Lung (tissue), 12 donors: Measurements from ENCODE around the gene ZNF526. TPM values are rescaled to one million over a fixed set of nuclear protein-coding genes. Genes with fewer than 3 reads are reported as not detected.
A peak's percentile ranks its signal among the peaks of the same experiment; 100 is the strongest.

Experiments
- ATAC-seq: fragments of 200-7000 bp; cut with Tn5 transposase; one replicate; pipeline ENCODE4 v1.9.1; 2020; ENCODE audit warnings: moderate number of reproducible peaks; ENCODE audit not compliant: insufficient read depth, low FRiP score
- DNase-seq, 3 donors: peaks; one replicate each; pipeline ENCODE4 v3.0.0-alpha.2; 2013 to 2017
- H3K27ac ChIP-seq, 2 donors: one replicate each; pipeline ENCODE4 v1.5.1; 2013; ENCODE audit warnings: mild to moderate bottlenecking in 2 of 2, moderate library complexity in 2 of 2, control low read depth in 1 of 2, inconsistent platforms in 1 of 2, low read depth in 1 of 2, low read length in 1 of 2
- H3K27me3 ChIP-seq, 3 donors: one replicate each; pipeline ENCODE4 v1.5.1; 2013; ENCODE audit warnings: low read length in 2 of 3; ENCODE audit not compliant: control insufficient read depth in 3 of 3, insufficient read depth in 3 of 3
- H3K36me3 ChIP-seq, 4 donors: one replicate each; pipeline ENCODE4 v1.5.1; 2013; ENCODE audit warnings: low read length in 4 of 4, mild to moderate bottlenecking in 1 of 4, moderate library complexity in 1 of 4; ENCODE audit not compliant: control insufficient read depth in 4 of 4, insufficient read depth in 4 of 4
- H3K4me1 ChIP-seq, 5 donors: one replicate each; pipeline ENCODE4 v1.5.1; 2013; ENCODE audit warnings: low read length in 5 of 5, mild to moderate bottlenecking in 2 of 5, moderate library complexity in 1 of 5; ENCODE audit not compliant: control insufficient read depth in 5 of 5, insufficient read depth in 5 of 5
- H3K4me3 ChIP-seq: one replicate; pipeline ENCODE4 v1.5.1; 2013; ENCODE audit warnings: mild to moderate bottlenecking, control low read depth, moderate library complexity
- H3K9ac ChIP-seq, 2 donors: one replicate each; pipeline ENCODE4 v1.5.1; 2013; ENCODE audit warnings: low read length in 2 of 2, control low read depth in 1 of 2; ENCODE audit not compliant: insufficient read depth in 1 of 2
- H3K9me3 ChIP-seq, 4 donors: one replicate each; pipeline ENCODE4 v1.5.1; 2013; ENCODE audit warnings: low read length in 3 of 4, mild to moderate bottlenecking in 1 of 4, moderate library complexity in 1 of 4; ENCODE audit not compliant: control insufficient read depth in 4 of 4, insufficient read depth in 3 of 4
- WGBS, 2 donors: extraction: QIAGEN DNeasy Blood & Tissue Kit; methylation state at CpG; one replicate each; pipeline ENCODE4 v1.1.7; 2013; 5-methylcytosine and 5-hydroxymethylcytosine counted together
- polyA plus RNA-seq, 2 donors: library from polyadenylated mRNA; stranded (reverse); fragments of 200-250 nt; gene quantifications; one replicate each; pipeline ENCODE4 v1.2.1, GENCODE V29; 2013
- total RNA-seq, 2 donors: library from RNA; depleted of rRNA in 1 of 2; stranded (reverse); fragments of >200 nt in 1 of 2; gene quantifications; one replicate each; pipeline ENCODE4 v1.2.1, GENCODE V29; 2014 to 2021
- TF ChIP-seq, protein P1 (sequence below): IDR thresholded peaks from 2 replicates; pipeline ENCODE4 v1.5.1; 2012; ENCODE audit warnings: mild to moderate bottlenecking; ENCODE audit errors: control extremely low read depth, extremely low read depth
- donor health status: control.
- donor health status: control.
- donor health status: Bipolar disorder and iron deficiency.
- donor health status: healthy.
- donor health status: DM: yes; HTN: yes; CAD: no.

ZNF526 gene
- total and polyA plus RNA-seq, 4 donors, result 4.6 to 14.4 (median 5.4) TPM

DNA sequence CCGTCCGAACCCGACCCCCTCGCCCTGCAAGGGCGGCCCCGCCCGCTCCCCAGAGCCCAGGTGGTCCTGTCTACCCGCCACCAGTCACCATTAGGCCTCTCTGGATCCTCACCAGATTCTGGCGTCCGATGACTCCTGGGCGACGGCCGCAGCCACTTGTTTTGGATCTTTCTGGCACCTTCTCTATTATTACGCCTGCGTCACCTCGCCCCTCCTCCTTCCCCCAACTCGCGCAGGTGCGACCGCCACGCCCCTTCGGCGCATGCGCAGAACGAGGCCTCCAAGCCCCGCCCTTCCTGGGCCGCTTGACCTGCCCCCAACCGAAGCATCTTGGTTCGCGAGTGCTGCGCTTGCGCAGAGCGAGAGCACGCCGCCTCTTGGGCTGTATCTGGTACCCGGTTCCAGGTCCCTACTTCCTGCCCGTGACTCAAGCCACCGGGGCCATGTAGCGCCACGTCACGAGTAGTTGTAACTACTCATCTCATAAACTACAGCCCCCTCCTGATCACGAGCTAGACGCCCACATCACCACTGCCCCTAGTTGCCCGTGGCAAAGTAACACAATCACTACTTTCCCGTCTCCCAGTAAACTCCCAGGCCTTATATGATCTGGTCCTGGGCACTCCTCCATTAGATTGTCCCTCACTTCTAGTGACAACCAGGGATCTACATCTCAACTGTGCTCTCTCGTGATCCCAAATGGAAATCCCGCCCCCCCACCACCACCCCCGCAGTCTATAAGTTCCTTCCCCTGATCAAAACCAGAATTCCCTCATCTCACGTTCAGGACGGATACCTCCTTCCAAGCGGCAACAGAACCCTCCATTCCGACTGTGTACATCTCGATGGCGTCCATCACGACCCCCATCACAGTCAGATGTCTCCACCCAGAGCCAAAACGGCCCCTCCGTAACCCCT lies 2.3 kb upstream of the ZNF526 start, which contains the start of gene DEDD2:
Gene DEDD2 (minus strand): TSS at position 158 of the 918 bp plus-strand sequence. CDS start 670 bp downstream, outside the sequence.
- WGBS, 2 donors, result 17 to 18% methylated on average over 56 to 57 of the region's 57 CpGs
- H3K27me3 ChIP-seq, result no peaks in the 10 kb centered on the region
- peak within 1 kb of the TSS; percentile 83 to 89 for H3K27ac ChIP-seq
- DNase-seq, result peak; percentile 94 to 95 (median 94)
- H3K9me3 ChIP-seq, result no peaks in the 10 kb centered on the region
- H3K36me3 ChIP-seq, result peaks cover 0 to 12% (median 2%) of the 10 kb centered on the region in 4 donors
- H3K4me1 ChIP-seq, result peaks cover 10 to 36% (median 15%) of the 10 kb centered on the region in 5 donors
- TF ChIP-seq, protein P1, sequence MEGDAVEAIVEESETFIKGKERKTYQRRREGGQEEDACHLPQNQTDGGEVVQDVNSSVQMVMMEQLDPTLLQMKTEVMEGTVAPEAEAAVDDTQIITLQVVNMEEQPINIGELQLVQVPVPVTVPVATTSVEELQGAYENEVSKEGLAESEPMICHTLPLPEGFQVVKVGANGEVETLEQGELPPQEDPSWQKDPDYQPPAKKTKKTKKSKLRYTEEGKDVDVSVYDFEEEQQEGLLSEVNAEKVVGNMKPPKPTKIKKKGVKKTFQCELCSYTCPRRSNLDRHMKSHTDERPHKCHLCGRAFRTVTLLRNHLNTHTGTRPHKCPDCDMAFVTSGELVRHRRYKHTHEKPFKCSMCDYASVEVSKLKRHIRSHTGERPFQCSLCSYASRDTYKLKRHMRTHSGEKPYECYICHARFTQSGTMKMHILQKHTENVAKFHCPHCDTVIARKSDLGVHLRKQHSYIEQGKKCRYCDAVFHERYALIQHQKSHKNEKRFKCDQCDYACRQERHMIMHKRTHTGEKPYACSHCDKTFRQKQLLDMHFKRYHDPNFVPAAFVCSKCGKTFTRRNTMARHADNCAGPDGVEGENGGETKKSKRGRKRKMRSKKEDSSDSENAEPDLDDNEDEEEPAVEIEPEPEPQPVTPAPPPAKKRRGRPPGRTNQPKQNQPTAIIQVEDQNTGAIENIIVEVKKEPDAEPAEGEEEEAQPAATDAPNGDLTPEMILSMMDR, result no peak
- ATAC-seq, result peak; percentile 79
- H3K9ac ChIP-seq, result peak within 1 kb of the TSS; percentile 37 to 57
- H3K4me3 ChIP-seq, result peak within 1 kb of the TSS; percentile 78

DNA sequence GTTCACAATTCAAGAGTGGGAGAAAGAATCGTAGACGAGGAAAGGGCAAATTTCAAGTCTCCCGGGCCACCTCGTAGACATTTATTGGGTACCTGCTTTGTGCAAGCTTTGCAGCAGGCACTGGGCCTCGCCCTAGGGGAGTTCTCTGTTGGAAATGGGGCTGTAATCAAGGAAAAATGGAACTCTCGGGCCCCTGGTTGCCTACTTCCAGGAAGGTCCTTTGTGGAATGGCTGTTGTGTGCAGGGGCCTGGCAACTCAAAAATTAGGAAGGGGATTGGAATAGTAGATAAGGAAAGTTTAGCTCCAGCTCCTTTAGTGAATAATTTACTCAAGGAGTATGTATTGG lies 612 bp downstream of the ZNF526 start:
- H3K9ac ChIP-seq, result peak overlapping the region; percentile 71 to 73
- WGBS, 2 donors, result 2% methylated on average over 6 of the region's 6 CpGs
- H3K9me3 ChIP-seq, result no peaks in the 10 kb centered on the region
- no peaks in the 10 kb centered on the region for H3K27me3 ChIP-seq
- H3K4me1 ChIP-seq, result peaks cover 10 to 36% (median 15%) of the 10 kb centered on the region in 5 donors
- DNase-seq (no peak), ATAC-seq (no peak)
- peak overlapping the region; percentile 78 for H3K4me3 ChIP-seq
- H3K36me3 ChIP-seq, result peaks cover 3 to 17% (median 8%) of the 10 kb centered on the region in 4 donors
- H3K27ac ChIP-seq, result peak overlapping the region in 1 of 2 donors; percentile 81
- TF ChIP-seq, protein P1, result no peak

DNA sequence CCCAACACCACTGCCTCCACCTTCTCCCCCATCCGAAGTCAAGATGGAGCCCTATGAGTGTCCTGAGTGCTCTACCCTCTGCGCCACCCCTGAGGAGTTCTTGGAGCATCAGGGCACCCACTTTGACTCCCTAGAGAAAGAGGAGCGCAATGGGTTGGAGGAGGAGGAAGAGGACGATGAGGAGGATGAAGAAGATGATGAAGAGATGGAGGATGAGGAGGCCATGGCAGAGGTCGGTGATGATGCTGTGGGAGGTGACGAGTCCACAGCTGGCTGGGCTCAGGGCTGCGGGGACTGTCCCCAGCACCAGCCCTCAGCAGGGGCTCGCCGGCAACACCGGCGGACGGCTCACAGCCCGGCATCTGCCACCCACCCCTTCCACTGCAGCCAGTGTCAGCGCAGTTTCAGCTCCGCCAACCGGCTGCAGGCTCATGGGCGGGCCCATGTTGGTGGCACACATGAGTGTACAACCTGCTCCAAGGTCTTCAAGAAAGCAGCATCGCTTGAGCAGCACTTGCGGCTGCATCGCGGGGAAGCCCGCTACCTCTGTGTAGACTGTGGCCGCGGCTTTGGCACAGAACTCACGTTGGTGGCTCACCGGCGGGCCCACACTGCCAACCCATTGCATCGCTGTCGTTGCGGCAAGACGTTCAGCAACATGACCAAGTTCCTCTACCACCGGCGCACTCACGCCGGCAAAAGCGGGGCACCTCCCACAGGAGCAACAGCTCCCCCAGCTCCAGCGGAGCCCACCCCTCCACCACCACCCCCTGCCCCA lies 5.0 kb downstream of the ZNF526 start:
- H3K36me3 ChIP-seq, result peaks cover 6 to 46% (median 31%) of the 10 kb centered on the region in 4 donors
- WGBS, 2 donors, result 96 to 99% methylated on average over 35 to 37 of the region's 37 CpGs
- TF ChIP-seq, protein P1, result no peak
- no peak overlapping the region for H3K9ac ChIP-seq
- H3K27ac ChIP-seq, result no peak overlapping the region
- H3K27me3 ChIP-seq, result no peaks in the 10 kb centered on the region
- peaks cover 0 to 11% (median 4%) of the 10 kb centered on the region in 5 donors for H3K4me1 ChIP-seq
- H3K4me3 ChIP-seq, result no peak overlapping the region
- no peak for DNase-seq
- no peaks in the 10 kb centered on the region for H3K9me3 ChIP-seq
- ATAC-seq, result no peak
